WTC11 (cell line): ENCODE measurements around the gene HINT3. TPM values are rescaled to one million over a fixed set of nuclear protein-coding genes. Genes with fewer than 3 reads are reported as not detected.

ENCODE experiments used
- ATAC-seq: fragments of 200-7000 bp; cut with Tn5 transposase; 2 replicates; pipeline ENCODE4 v1.10.0; 2021; ENCODE audit warnings: mild to moderate bottlenecking, moderate library complexity
- CTCF ChIA-PET: fragments of 300-600 bp; sonication (Branson Sonifier 250); formaldehyde crosslinking; loops from one replicate; lab custom pipeline; 2021; ENCODE audit warnings: antibody characterized with exemption; lab: Charles Lee
- POLR2A ChIA-PET: fragments of 350-600 bp; sonication (Branson Sonifier 250); formaldehyde crosslinking; loops from one replicate; lab custom pipeline; 2021; ENCODE audit warnings: antibody characterized with exemption; lab: Charles Lee
- DNase-seq: peaks from one replicate; pipeline ENCODE4 v3.0.0; 2021; ENCODE audit warnings: low spot score
- H3K27ac Mint-ChIP-seq: 2 replicates; pipeline ENCODE4 v1.8.0; 2021; ENCODE audit warnings: mixed read lengths
- H3K27me3 Mint-ChIP-seq: 2 replicates; pipeline ENCODE4 v1.8.0; 2021; ENCODE audit warnings: low read depth, mild to moderate bottlenecking, moderate library complexity, mixed read lengths
- H3K36me3 Mint-ChIP-seq: 2 replicates; pipeline ENCODE4 v1.8.0; 2021; ENCODE audit warnings: mixed read lengths
- H3K4me1 Mint-ChIP-seq: 2 replicates; pipeline ENCODE4 v1.8.0; 2022; ENCODE audit warnings: mixed read lengths
- H3K4me3 Mint-ChIP-seq: 2 replicates; pipeline ENCODE4 v1.8.0; 2021; ENCODE audit warnings: mild to moderate bottlenecking, moderate library complexity, mixed read lengths
- H3K9me3 Mint-ChIP-seq: 2 replicates; pipeline ENCODE4 v1.8.0; 2021; ENCODE audit warnings: mixed read lengths
- CREB1 ChIP-seq: sonication (generic); formaldehyde crosslinking; IDR thresholded peaks from 2 replicates; pipeline ENCODE4 v1.8.0; 2023; ENCODE audit warnings: mild to moderate bottlenecking, missing genetic modification reagents
- ELF4 ChIP-seq: sonication (generic); formaldehyde crosslinking; IDR thresholded peaks from 2 replicates; pipeline ENCODE4 v1.8.1; 2022; ENCODE audit warnings: low read depth, mild to moderate bottlenecking, moderate library complexity, missing genetic modification reagents
- FOXJ3 ChIP-seq: sonication (generic); formaldehyde crosslinking; IDR thresholded peaks from 2 replicates; pipeline ENCODE4 v1.9.0; 2021; ENCODE audit warnings: missing genetic modification reagents, mild to moderate bottlenecking, borderline replicate concordance
- HMGA2 ChIP-seq: fragments of 250-450 bp; sonication (Bioruptor Pico); IDR thresholded peaks from 2 replicates; pipeline ENCODE4 v1.4.0; 2021; ENCODE audit warnings: mild to moderate bottlenecking, moderate library complexity
- KAT7 ChIP-seq: sonication (generic); formaldehyde crosslinking; IDR thresholded peaks from 2 replicates; pipeline ENCODE4 v1.8.1; 2023; ENCODE audit warnings: missing genetic modification reagents, mild to moderate bottlenecking, borderline replicate concordance
- NR3C1 ChIP-seq: sonication (generic); formaldehyde crosslinking; conservative IDR thresholded peaks from 2 replicates; pipeline ENCODE4 v1.8.1; 2023; ENCODE audit warnings: low read depth, mild to moderate bottlenecking, missing genetic modification reagents
- SMAD4 ChIP-seq: sonication (generic); formaldehyde crosslinking; IDR thresholded peaks from 2 replicates; pipeline ENCODE4 v1.8.0; 2022; ENCODE audit warnings: mild to moderate bottlenecking, missing genetic modification reagents
- SOX15 ChIP-seq: fragments of 250-450 bp; sonication (Bioruptor Pico); IDR thresholded peaks from 2 replicates; pipeline ENCODE4 v1.9.0; 2021; ENCODE audit warnings: mild to moderate bottlenecking
- ZNF138 ChIP-seq: sonication (generic); formaldehyde crosslinking; conservative IDR thresholded peaks from 2 replicates; pipeline ENCODE4 v1.8.1; 2022; ENCODE audit warnings: mild to moderate bottlenecking, moderate library complexity, missing genetic modification reagents
- ZNF232 ChIP-seq: sonication (generic); formaldehyde crosslinking; IDR thresholded peaks from 2 replicates; pipeline ENCODE4 v1.8.0; 2022; ENCODE audit warnings: mild to moderate bottlenecking, missing genetic modification reagents
- ZNF317 ChIP-seq: sonication (generic); formaldehyde crosslinking; IDR thresholded peaks from 2 replicates; pipeline ENCODE4 v1.8.1; 2023; ENCODE audit warnings: low read depth, mild to moderate bottlenecking, moderate library complexity, missing genetic modification reagents, borderline replicate concordance
- ZNF423 ChIP-seq: fragments of 250-450 bp; sonication (Bioruptor Pico); IDR thresholded peaks from 2 replicates; pipeline ENCODE4 v2.1.2; 2022; ENCODE audit warnings: mild to moderate bottlenecking, moderate library complexity
- total RNA-seq: library from RNA; stranded (reverse); gene quantifications from 3 replicates; pipeline ENCODE4 v1.2.3, GENCODE V29; 2021
- TF ChIP-seq, protein P1 (sequence below): sonication (generic); formaldehyde crosslinking; IDR thresholded peaks from 2 replicates; pipeline ENCODE4 v1.8.1; 2022; ENCODE audit warnings: low read depth, mild to moderate bottlenecking, moderate library complexity, missing genetic modification reagents, borderline replicate concordance
- TF ChIP-seq, protein P2 (sequence below): sonication (generic); formaldehyde crosslinking; IDR thresholded peaks from 2 replicates; pipeline ENCODE4 v1.8.1; 2022; ENCODE audit warnings: missing genetic modification reagents, borderline replicate concordance
- TF ChIP-seq, protein P3 (sequence below): sonication (generic); formaldehyde crosslinking; IDR thresholded peaks from 2 replicates; pipeline ENCODE4 v1.8.0; 2023; ENCODE audit warnings: missing genetic modification reagents
- TF ChIP-seq, protein P4 (sequence below): sonication (generic); formaldehyde crosslinking; IDR thresholded peaks from 2 replicates; pipeline ENCODE4 v1.8.0; 2023; ENCODE audit warnings: mild to moderate bottlenecking, missing genetic modification reagents
- TF ChIP-seq, protein P5 (sequence below): sonication (generic); formaldehyde crosslinking; IDR thresholded peaks from 2 replicates; pipeline ENCODE4 v1.8.0; 2022; ENCODE audit warnings: mild to moderate bottlenecking, missing genetic modification reagents
- TF ChIP-seq, protein P6 (sequence below): sonication (generic); formaldehyde crosslinking; IDR thresholded peaks from 2 replicates; pipeline ENCODE4 v1.8.0; 2022; ENCODE audit warnings: mild to moderate bottlenecking, missing genetic modification reagents

HINT3 gene
- total RNA-seq, 1 experiment from 2014 or later, result 9.4 TPM

DNA sequence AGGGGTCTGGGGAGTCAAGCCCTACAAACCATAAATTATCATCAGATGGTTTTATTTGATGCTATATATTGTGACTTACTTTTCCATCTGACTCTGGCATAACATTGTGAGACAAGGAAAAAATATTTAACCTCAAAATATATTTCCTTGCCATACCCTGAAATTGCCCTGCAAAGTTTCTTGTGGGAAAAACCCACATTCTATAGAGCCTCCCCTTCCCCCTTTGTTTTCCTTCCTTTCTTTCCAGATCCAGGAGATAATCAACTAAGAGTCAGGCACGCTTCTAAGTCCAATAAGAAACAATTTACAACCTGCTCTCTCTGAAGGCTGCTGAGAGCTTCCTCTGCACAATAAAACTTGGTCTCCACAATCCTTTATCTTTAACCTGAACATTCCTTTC, 17.5 kb upstream of the HINT3 start (continued):
- TF ChIP-seq ZNF232 (CRISPR knock-in tag) (no peak), ZNF317 (CRISPR knock-in tag) (no peak)

DNA sequence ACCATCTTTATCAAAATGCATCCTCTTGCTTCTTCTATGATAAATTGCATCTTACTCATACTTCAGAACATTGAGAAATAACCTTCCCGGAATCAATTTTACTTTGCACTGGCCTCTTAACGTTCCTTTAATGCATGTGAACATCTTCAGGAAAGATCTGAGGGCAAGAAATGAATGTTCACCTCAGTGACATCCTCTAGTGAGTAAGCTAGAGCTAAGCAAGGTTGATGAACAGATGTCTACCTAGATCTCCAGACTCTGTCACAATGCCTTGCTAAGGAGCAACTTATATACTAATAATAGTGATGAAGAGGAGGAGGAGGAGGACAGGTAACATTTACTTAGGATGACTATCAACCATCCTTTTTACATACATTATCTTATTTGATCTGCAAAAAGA, 16.8 kb upstream of the HINT3 start:
- no peaks in the 10 kb centered on the region for H3K4me1 Mint-ChIP-seq
- no peak overlapping the region for H3K27ac Mint-ChIP-seq
- ATAC-seq (no peak), DNase-seq (no peak)
- ChIA-PET CTCF (interaction anchor here (1.1 to 1.9 kb wide), 2 partner anchors 17 to 33 kb away, joined by 7 read pairs; partner anchors contain the start of gene HINT3), POLR2A (no interaction called here)
- peaks cover 4% of the 10 kb centered on the region; the same call in 1 of the 2 replicates for H3K9me3 Mint-ChIP-seq
- peaks cover 4% of the 10 kb centered on the region for H3K27me3 Mint-ChIP-seq
- TF ChIP-seq, protein P1, sequence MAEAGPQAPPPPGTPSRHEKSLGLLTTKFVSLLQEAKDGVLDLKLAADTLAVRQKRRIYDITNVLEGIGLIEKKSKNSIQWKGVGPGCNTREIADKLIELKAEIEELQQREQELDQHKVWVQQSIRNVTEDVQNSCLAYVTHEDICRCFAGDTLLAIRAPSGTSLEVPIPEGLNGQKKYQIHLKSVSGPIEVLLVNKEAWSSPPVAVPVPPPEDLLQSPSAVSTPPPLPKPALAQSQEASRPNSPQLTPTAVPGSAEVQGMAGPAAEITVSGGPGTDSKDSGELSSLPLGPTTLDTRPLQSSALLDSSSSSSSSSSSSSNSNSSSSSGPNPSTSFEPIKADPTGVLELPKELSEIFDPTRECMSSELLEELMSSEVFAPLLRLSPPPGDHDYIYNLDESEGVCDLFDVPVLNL (CRISPR knock-in tag), result no peak
- TF ChIP-seq, protein P2, sequence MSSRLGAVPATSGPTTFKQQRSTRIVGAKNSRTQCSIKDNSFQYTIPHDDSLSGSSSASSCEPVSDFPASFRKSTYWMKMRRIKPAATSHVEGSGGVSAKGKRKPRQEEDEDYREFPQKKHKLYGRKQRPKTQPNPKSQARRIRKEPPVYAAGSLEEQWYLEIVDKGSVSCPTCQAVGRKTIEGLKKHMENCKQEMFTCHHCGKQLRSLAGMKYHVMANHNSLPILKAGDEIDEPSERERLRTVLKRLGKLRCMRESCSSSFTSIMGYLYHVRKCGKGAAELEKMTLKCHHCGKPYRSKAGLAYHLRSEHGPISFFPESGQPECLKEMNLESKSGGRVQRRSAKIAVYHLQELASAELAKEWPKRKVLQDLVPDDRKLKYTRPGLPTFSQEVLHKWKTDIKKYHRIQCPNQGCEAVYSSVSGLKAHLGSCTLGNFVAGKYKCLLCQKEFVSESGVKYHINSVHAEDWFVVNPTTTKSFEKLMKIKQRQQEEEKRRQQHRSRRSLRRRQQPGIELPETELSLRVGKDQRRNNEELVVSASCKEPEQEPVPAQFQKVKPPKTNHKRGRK (CRISPR knock-in tag), result no peak
- TF ChIP-seq CREB1 (no peak), ZNF423 (CRISPR knock-in tag) (no peak), HMGA2 (CRISPR knock-in tag) (no peak), SOX15 (CRISPR knock-in tag) (no peak), ZNF138 (CRISPR knock-in tag) (no peak), NR3C1 (CRISPR knock-in tag) (no peak), SMAD4 (CRISPR knock-in tag) (no peak), ELF4 (CRISPR knock-in tag) (no peak), KAT7 (CRISPR knock-in tag) (no peak), FOXJ3 (CRISPR knock-in tag) (no peak)
- TF ChIP-seq, protein P3, sequence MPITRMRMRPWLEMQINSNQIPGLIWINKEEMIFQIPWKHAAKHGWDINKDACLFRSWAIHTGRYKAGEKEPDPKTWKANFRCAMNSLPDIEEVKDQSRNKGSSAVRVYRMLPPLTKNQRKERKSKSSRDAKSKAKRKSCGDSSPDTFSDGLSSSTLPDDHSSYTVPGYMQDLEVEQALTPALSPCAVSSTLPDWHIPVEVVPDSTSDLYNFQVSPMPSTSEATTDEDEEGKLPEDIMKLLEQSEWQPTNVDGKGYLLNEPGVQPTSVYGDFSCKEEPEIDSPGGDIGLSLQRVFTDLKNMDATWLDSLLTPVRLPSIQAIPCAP, result no peak
- TF ChIP-seq, protein P4, sequence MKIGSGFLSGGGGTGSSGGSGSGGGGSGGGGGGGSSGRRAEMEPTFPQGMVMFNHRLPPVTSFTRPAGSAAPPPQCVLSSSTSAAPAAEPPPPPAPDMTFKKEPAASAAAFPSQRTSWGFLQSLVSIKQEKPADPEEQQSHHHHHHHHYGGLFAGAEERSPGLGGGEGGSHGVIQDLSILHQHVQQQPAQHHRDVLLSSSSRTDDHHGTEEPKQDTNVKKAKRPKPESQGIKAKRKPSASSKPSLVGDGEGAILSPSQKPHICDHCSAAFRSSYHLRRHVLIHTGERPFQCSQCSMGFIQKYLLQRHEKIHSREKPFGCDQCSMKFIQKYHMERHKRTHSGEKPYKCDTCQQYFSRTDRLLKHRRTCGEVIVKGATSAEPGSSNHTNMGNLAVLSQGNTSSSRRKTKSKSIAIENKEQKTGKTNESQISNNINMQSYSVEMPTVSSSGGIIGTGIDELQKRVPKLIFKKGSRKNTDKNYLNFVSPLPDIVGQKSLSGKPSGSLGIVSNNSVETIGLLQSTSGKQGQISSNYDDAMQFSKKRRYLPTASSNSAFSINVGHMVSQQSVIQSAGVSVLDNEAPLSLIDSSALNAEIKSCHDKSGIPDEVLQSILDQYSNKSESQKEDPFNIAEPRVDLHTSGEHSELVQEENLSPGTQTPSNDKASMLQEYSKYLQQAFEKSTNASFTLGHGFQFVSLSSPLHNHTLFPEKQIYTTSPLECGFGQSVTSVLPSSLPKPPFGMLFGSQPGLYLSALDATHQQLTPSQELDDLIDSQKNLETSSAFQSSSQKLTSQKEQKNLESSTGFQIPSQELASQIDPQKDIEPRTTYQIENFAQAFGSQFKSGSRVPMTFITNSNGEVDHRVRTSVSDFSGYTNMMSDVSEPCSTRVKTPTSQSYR (CRISPR knock-in tag), result no peak
- TF ChIP-seq, protein P5, sequence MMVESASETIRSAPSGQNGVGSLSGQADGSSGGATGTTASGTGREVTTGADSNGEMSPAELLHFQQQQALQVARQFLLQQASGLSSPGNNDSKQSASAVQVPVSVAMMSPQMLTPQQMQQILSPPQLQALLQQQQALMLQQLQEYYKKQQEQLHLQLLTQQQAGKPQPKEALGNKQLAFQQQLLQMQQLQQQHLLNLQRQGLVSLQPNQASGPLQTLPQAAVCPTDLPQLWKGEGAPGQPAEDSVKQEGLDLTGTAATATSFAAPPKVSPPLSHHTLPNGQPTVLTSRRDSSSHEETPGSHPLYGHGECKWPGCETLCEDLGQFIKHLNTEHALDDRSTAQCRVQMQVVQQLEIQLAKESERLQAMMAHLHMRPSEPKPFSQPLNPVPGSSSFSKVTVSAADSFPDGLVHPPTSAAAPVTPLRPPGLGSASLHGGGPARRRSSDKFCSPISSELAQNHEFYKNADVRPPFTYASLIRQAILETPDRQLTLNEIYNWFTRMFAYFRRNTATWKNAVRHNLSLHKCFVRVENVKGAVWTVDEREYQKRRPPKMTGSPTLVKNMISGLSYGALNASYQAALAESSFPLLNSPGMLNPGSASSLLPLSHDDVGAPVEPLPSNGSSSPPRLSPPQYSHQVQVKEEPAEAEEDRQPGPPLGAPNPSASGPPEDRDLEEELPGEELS, result no peak
- TF ChIP-seq, protein P6, sequence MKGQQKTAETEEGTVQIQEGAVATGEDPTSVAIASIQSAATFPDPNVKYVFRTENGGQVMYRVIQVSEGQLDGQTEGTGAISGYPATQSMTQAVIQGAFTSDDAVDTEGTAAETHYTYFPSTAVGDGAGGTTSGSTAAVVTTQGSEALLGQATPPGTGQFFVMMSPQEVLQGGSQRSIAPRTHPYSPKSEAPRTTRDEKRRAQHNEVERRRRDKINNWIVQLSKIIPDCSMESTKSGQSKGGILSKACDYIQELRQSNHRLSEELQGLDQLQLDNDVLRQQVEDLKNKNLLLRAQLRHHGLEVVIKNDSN (CRISPR knock-in tag), result no peak
- H3K4me3 Mint-ChIP-seq, result no peak overlapping the region
- no peaks in the 10 kb centered on the region for H3K36me3 Mint-ChIP-seq
